ENCODE data around the gene CDK19. TPM values are rescaled to one million over a fixed set of nuclear protein-coding genes. Genes with fewer than 3 reads are reported as not detected.

Gene CDK19
- total and polyA plus RNA-seq, 10 of the 15 experiments (the other 5 are each of a cell fraction or from before 2014, with no cell fraction given) = 4.6 to 21.4 (median 12.4) TPM

GRCh38 chr6:110662490-110663211 lies 152.6 kb downstream of the CDK19 start (continued):
- TF ChIP-seq RB1 (IDR thresholded peaks at IDR 0.05; ENCODE audit: borderline replicate concordance) (no peak), GATAD2B (conservative IDR thresholded peaks at IDR 0.05; ENCODE audit: low read depth) (no peak), NFYB (IDR thresholded peaks at IDR 0.05; ENCODE audit: insufficient read depth, low read depth, low read length) (no peak), BHLHE40 (IDR thresholded peaks at IDR 0.05; ENCODE audit: borderline replicate concordance in 1 of 2, low read depth in 2 of 2, low read length in 1 of 2) (no peak), BACH1 (IDR thresholded peaks at IDR 0.05; ENCODE audit: borderline replicate concordance) (no peak), SUZ12 (IDR thresholded peaks at IDR 0.05; ENCODE audit: unreplicated experiment) (no peak)

GRCh38 chr6:110661414-110661813 lies 153.9 kb downstream of the CDK19 start:
- H2AFZ ChIP-seq (ENCODE audit: control insufficient read depth, low read depth, low read length) = no peak overlapping the region
- ATAC-seq (no peak), FAIRE-seq (no peak), DNase-seq (ENCODE audit: low read depth, low spot score) (no peak)
- no peaks in the 10 kb centered on the region for H4K20me1 ChIP-seq (ENCODE audit: control insufficient read depth, insufficient read depth)
- intact Hi-C loops (cut with micrococcal nuclease; ENCODE audit: unreplicated experiment) (no loop called here), in situ Hi-C loops (cut with MboI) (no loop called here)
- no peak overlapping the region for H3K4me3 ChIP-seq
- BruUV-seq (replicated peaks) = no TSS peak
- RAD21 ChIA-PET (ENCODE audit: unreplicated experiment) = no interaction called here
- WGBS (ENCODE audit: insufficient coverage, insufficient replicate concordance, low lambda C conversion rate, missing lambda C conversion rate) = 100% methylated on average over 2 of the region's 2 CpGs
- H3K9me3 ChIP-seq (replicated peaks; ENCODE audit: control insufficient read depth, insufficient read depth, low read length) = peaks cover 2% of the 10 kb centered on the region; the same call in 2 of the 3 replicates
- no peaks in the 10 kb centered on the region for H3K79me2 ChIP-seq (ENCODE audit: control insufficient read depth, insufficient read depth, low read length)
- SMC1A ChIA-PET (ENCODE audit: uncharacterized antibody, unreplicated experiment) = interaction anchor here (1.2 to 2.4 kb wide), 3 partner anchors 9 to 39 kb away, joined by 3 to 7 read pairs (median 7); no protein-coding TSS in a partner anchor
- no peaks in the 10 kb centered on the region; a peak in 1 of 4 replicates for H3K36me3 ChIP-seq (ENCODE audit: control insufficient read depth in 2 of 2, insufficient read depth in 2 of 2, low read length in 1 of 2)
- CTCF ChIA-PET = no interaction called here
- H3K27ac ChIP-seq (ENCODE audit: control insufficient read depth, insufficient read depth) = no peak overlapping the region
- no peak overlapping the region for H3K9ac ChIP-seq (ENCODE audit: control insufficient read depth, insufficient read depth, low read length)
- TF ChIP-seq MEF2A (IDR thresholded peaks at IDR 0.05; ENCODE audit: insufficient read depth, low read depth, low read length) = no peak
- no peak for TF ChIP-seq JUND (IDR thresholded peaks at IDR 0.05; ENCODE audit: low read depth, low read length)
- TF ChIP-seq RB1 (IDR thresholded peaks at IDR 0.05; ENCODE audit: borderline replicate concordance) = no peak
- TF ChIP-seq STAT1 (conservative IDR thresholded peaks at IDR 0.05) = no peak
- no peak for TF ChIP-seq SPI1 (IDR thresholded peaks at IDR 0.05; ENCODE audit: borderline replicate concordance, insufficient read depth, low read depth, low read length)
- no peak for TF ChIP-seq MXI1 (IDR thresholded peaks at IDR 0.05; ENCODE audit: low read depth, low read length)
- no peak for TF ChIP-seq CBFB (IDR thresholded peaks at IDR 0.05; ENCODE audit: low read depth)
- no peak for TF ChIP-seq ZZZ3 (IDR thresholded peaks at IDR 0.05; ENCODE audit: control insufficient read depth, insufficient read length, low read depth)
- no peak for TF ChIP-seq HDAC2 (IDR thresholded peaks at IDR 0.05)
- no peak for TF ChIP-seq ESRRA (IDR thresholded peaks at IDR 0.05; ENCODE audit: low read length)
- no peak for TF ChIP-seq BACH1 (IDR thresholded peaks at IDR 0.05; ENCODE audit: borderline replicate concordance)
- TF ChIP-seq ZNF274 (IDR thresholded peaks at IDR 0.05; ENCODE audit: insufficient read depth, insufficient read length) = no peak
- TF ChIP-seq ZSCAN29 (IDR thresholded peaks at IDR 0.05) = no peak
- POLR2A ChIA-PET = no interaction called here
- H3K4me1 ChIP-seq (ENCODE audit: control insufficient read depth, insufficient read depth, low read length) = peaks cover 7% of the 10 kb centered on the region
- no peak overlapping the region for H3K4me2 ChIP-seq (ENCODE audit: control insufficient read depth, insufficient read depth)
- H3K27me3 ChIP-seq (replicated peaks in 1 of 2; ENCODE audit: control insufficient read depth in 2 of 2, insufficient read depth in 2 of 2, low read length in 1 of 2) = no peaks in the 10 kb centered on the region

All from GM12878 (cell line).